GM20000 (cell line): ENCODE data around the gene DCUN1D2.

Experiments
- DNase-seq: peaks from one replicate; pipeline ENCODE4 v3.0.0; 2012; ENCODE audit warnings: low spot score
- CTCF ChIP-seq: IDR thresholded peaks from 2 replicates; pipeline ENCODE4 v1.5.1; 2012; ENCODE audit warnings: mild to moderate bottlenecking, control low read depth; ENCODE audit errors: extremely low read depth, missing control alignments

The DCUN1D2 gene

GRCh38 chr13:113448885-113449692, 41.4 kb downstream of the DCUN1D2 start:
- no peak for DNase-seq
- no peak for TF ChIP-seq CTCF

- DNase-seq: no peak
- TF ChIP-seq CTCF: no peak
Measured at GRCh38 chr13:113448545-113448884, 42.0 kb downstream of the DCUN1D2 start.

GRCh38 chr13:113447596-113447995, 42.9 kb downstream of the DCUN1D2 start:
- no peak for TF ChIP-seq CTCF
- no peak for DNase-seq

- DNase-seq: no peak
- TF ChIP-seq CTCF: no peak
Measured at GRCh38 chr13:113446488-113446854, 44.0 kb downstream of the DCUN1D2 start.

GRCh38 chr13:113445791-113446487, 44.6 kb downstream of the DCUN1D2 start:
- no peak for TF ChIP-seq CTCF
- DNase-seq: peak; percentile 55

- no peak for TF ChIP-seq CTCF
Measured at GRCh38 chr13:113443991-113444390, 46.5 kb downstream of the DCUN1D2 start.

GRCh38 chr13:113442985-113443362, 47.5 kb downstream of the DCUN1D2 start:
- no peak for TF ChIP-seq CTCF

More at GRCh38 chr13:113443991-113444390, 46.5 kb downstream of the DCUN1D2 start:
- DNase-seq: no peak

More at GRCh38 chr13:113442985-113443362, 47.5 kb downstream of the DCUN1D2 start:
- DNase-seq: no peak
